K562 (cell line): Measurements from ENCODE around the gene SIRT3. TPM values are rescaled to one million over a fixed set of nuclear protein-coding genes. Genes with fewer than 3 reads are reported as not detected.
A peak's percentile ranks its signal among the peaks of the same experiment; 100 is the strongest.

Source experiments
- BRCA1 ChIP-seq, 2 experiments: fragments of 450-650 bp in 1 of 2; sonication (generic) in 1 of 2; formaldehyde crosslinking in 1 of 2; IDR thresholded peaks; 2 replicates each; pipeline versions ENCODE4 v1.5.0 to v1.6.1; 2017 to 2020; ENCODE audit warnings: mild to moderate bottlenecking in 1 of 2, missing genetic modification reagents in 1 of 2
- GATAD2B ChIP-seq: fragments of 450-650 bp; IDR thresholded peaks from 2 replicates; pipeline ENCODE4 v1.6.1; 2017; ENCODE audit warnings: mild to moderate bottlenecking, borderline replicate concordance
- NCOA1 ChIP-seq: fragments of 450-650 bp; IDR thresholded peaks from 2 replicates; pipeline ENCODE4 v1.6.1; 2016; ENCODE audit warnings: low read depth
- NFRKB ChIP-seq: fragments of 450-650 bp; IDR thresholded peaks from 2 replicates; pipeline ENCODE4 v1.6.1; 2016; ENCODE audit warnings: low read depth
- NRF1 ChIP-seq, 2 experiments: fragments of 450-650 bp; IDR thresholded peaks in 1 of 2; conservative IDR thresholded peaks in 1 of 2; 2 replicates each; pipeline ENCODE4 v1.6.1; 2014; ENCODE audit warnings: mild to moderate bottlenecking in 2 of 2
- RAD51 ChIP-seq: fragments of 450-650 bp; IDR thresholded peaks from 2 replicates; pipeline ENCODE4 v1.7.1; 2016; ENCODE audit warnings: low read depth, mild to moderate bottlenecking, borderline replicate concordance
- RBBP5 ChIP-seq: fragments of 200-600 bp; sonication (generic); IDR thresholded peaks from 2 replicates; pipeline ENCODE4 v1.6.1; 2012; ENCODE audit warnings: borderline replicate concordance, mild to moderate bottlenecking, low read length, control low read depth, inconsistent platforms; ENCODE audit not compliant: insufficient read depth, poor library complexity, severe bottlenecking
- SIRT6 ChIP-seq: IDR thresholded peaks from one replicate; pipeline ENCODE4 v1.6.1; 2012; ENCODE audit warnings: low read depth, mild to moderate bottlenecking, control low read depth, inconsistent platforms, low read length, moderate library complexity
- XRCC5 ChIP-seq: fragments of 200-400 bp; formaldehyde crosslinking; IDR thresholded peaks from 2 replicates; pipeline ENCODE4 v1.6.1; 2017; ENCODE audit warnings: low read depth, mild to moderate bottlenecking, low read length
- ZBED1 ChIP-seq: IDR thresholded peaks from 2 replicates; pipeline ENCODE4 v1.6.1; 2014
- ZNF197 ChIP-seq: fragments of 200-800 bp; sonication (Bioruptor generic); IDR thresholded peaks from 2 replicates; pipeline ENCODE4 v1.6.1; 2016; ENCODE audit warnings: low read depth, missing genetic modification characterization, missing compliant biosample characterization
- polyA plus RNA-seq, 8 experiments: library from polyadenylated mRNA; depleted of rRNA in 4 of 8; stranded (reverse) in 5 of 8; unstranded in 3 of 8; fragments of >200 nt; fragmentation: Nextera tagmentation in 2 of 8; fragmentation: Illumina TruSeq in 1 of 8; extraction: Ambion mirVana in 2 of 8; extraction: Trizol in 1 of 8; gene quantifications; 2 replicates each; pipeline versions ENCODE4 v1.2.1 to v1.2.3, GENCODE V29; 2011 to 2014; ENCODE audit warnings: inconsistent platforms in 1 of 8, missing spikeins in 1 of 8
- total RNA-seq, 7 experiments: library from RNA; depleted of rRNA in 6 of 7; stranded (reverse); fragments of >200 nt in 6 of 7; fragmentation: Illumina TruSeq in 2 of 7; extraction: Trizol in 2 of 7; gene quantifications; 2 replicates each; pipeline versions ENCODE4 v1.2.1 to v1.2.3, GENCODE V29; 2011 to 2021; ENCODE audit warnings: low replicate concordance in 1 of 7
- TF ChIP-seq, protein P1 (sequence below), 2 experiments: fragments of 450-650 bp; IDR thresholded peaks; 2 replicates each; pipeline ENCODE4 v1.6.1; 2016; ENCODE audit warnings: mild to moderate bottlenecking in 2 of 2, borderline replicate concordance in 1 of 2, low read depth in 1 of 2, moderate library complexity in 1 of 2
- TF ChIP-seq, protein P2 (sequence below): fragments of 250-450 bp; sonication (Bioruptor Pico); IDR thresholded peaks from 2 replicates; pipeline ENCODE4 v1.4.0; 2020; ENCODE audit warnings: mild to moderate bottlenecking, moderate library complexity
- TF ChIP-seq, protein P3 (sequence below): conservative IDR thresholded peaks from 2 replicates; pipeline ENCODE4 v1.6.1; 2011; ENCODE audit warnings: low read depth, mild to moderate bottlenecking, low read length; ENCODE audit not compliant: control insufficient read depth
- TF ChIP-seq, protein P4 (sequence below): fragments of 450-650 bp; IDR thresholded peaks from 2 replicates; pipeline ENCODE4 v1.6.1; 2018; ENCODE audit warnings: mild to moderate bottlenecking, low read depth; ENCODE audit not compliant: partially characterized antibody

Gene SIRT3
- total and polyA plus RNA-seq, 9 of the 15 experiments (the other 6 are each of a cell fraction or from before 2014, with no cell fraction given) = 1.9 to 27.5 (median 14.5) TPM

DNA sequence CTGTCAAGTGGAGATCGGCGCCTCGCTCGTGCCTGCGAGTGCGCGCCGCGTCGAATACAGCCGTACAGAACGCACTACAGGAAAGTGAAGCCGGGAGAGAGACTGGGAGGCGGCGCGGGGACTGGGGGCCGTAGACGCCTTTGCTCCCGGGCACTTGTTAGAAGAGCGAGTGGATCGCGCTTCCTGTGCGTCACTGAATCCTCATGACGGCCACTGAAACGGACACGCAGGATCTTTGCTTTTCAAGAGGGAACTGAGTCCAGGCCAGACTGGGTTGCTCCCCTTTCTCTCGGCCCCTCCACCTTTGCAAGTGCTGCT lies 28.3 kb downstream of the SIRT3 start (continued):
- TF ChIP-seq, protein P1, sequence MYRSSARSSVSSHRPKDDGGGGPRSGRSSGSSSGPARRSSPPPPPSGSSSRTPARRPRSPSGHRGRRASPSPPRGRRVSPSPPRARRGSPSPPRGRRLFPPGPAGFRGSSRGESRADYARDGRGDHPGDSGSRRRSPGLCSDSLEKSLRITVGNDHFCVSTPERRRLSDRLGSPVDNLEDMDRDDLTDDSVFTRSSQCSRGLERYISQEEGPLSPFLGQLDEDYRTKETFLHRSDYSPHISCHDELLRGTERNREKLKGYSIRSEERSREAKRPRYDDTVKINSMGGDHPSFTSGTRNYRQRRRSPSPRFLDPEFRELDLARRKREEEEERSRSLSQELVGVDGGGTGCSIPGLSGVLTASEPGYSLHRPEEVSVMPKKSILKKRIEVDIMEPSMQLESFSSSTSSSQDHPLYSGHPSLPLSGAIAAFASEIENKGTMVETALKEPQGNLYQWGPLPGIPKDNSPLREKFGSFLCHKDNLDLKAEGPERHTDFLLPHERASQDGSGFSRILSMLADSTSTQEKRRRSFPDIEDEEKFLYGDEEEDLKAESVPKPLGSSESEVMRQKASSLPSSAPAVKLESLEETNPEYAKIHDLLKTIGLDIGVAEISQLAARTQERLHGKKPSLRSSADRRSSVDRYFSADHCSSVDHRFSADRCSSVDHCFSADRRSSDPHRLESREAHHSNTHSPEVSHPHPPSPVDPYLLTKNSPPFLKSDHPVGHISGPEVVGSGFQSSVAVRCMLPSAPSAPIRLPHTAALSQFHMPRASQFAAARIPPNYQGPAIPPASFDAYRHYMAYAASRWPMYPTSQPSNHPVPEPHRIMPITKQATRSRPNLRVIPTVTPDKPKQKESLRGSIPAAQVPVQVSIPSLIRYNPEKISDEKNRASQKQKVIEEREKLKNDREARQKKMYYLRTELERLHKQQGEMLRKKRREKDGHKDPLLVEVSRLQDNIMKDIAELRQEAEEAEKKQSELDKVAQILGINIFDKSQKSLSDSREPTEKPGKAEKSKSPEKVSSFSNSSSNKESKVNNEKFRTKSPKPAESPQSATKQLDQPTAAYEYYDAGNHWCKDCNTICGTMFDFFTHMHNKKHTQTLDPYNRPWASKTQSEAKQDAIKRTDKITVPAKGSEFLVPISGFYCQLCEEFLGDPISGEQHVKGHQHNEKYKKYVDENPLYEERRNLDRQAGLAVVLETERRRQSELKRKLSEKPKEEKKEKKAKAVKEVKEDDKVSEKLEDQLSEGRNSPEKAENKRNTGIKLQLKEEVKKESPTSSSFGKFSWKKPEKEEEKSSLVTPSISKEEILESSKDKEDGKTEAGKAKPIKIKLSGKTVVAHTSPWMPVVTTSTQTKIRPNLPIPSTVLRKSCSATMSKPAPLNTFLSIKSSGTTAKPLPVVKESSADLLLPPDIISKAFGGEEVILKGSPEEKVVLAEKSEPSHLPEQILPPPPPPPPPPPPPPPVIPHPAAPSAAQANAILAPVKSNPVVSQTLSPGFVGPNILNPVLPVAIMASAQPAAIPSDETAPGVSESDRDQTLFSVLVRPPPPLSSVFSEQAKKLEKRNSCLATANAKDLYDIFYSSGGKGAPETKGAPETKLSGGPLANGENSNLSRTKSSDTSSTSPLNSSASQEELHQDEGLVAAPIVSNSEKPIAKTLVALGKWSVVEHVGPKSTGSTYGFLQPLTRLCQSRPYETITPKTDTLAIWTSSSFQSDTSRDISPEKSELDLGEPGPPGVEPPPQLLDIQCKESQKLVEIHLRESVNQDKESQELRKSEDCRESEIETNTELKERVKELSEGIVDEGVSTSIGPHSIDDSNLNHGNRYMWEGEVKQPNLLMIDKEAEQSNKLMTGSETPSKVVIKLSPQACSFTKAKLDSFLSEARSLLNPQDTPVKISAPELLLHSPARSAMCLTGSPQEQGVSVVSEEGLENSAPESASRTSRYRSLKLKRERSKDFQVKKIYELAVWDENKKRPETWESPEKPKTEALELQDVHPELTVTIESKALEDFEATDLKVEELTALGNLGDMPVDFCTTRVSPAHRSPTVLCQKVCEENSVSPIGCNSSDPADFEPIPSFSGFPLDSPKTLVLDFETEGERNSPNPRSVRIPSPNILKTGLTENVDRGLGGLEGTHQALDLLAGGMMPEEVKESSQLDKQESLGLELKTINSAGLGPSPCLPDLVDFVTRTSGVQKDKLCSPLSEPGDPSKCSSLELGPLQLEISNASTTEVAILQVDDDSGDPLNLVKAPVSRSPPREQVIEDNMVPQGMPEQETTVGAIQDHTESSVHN (IDR thresholded peaks at IDR 0.05; ENCODE audit: borderline replicate concordance in 1 of 2, low read depth in 1 of 2) = no peak
- peak; percentile 21; the same call in 1 of the 2 replicates for TF ChIP-seq NFRKB
- TF ChIP-seq SIRT6 = peak; percentile 53
- TF ChIP-seq RAD51 = no peak
- no peak for TF ChIP-seq BRCA1 (IDR thresholded peaks at IDR 0.05)
- 0 out of 2 replicates have a peak, but pooled peaks have one; percentile 4 for TF ChIP-seq BRCA1 (CRISPR knock-in tag; IDR thresholded peaks at IDR 0.05)
- no peak for TF ChIP-seq RBBP5
- TF ChIP-seq, protein P2, sequence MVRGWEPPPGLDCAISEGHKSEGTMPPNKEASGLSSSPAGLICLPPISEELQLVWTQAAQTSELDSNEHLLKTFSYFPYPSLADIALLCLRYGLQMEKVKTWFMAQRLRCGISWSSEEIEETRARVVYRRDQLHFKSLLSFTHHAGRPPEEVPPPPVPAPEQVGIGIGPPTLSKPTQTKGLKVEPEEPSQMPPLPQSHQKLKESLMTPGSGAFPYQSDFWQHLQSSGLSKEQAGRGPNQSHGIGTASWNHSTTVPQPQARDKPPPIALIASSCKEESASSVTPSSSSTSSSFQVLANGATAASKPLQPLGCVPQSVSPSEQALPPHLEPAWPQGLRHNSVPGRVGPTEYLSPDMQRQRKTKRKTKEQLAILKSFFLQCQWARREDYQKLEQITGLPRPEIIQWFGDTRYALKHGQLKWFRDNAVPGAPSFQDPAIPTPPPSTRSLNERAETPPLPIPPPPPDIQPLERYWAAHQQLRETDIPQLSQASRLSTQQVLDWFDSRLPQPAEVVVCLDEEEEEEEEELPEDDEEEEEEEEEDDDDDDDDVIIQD (CRISPR knock-in tag) = no peak
- TF ChIP-seq, protein P3, sequence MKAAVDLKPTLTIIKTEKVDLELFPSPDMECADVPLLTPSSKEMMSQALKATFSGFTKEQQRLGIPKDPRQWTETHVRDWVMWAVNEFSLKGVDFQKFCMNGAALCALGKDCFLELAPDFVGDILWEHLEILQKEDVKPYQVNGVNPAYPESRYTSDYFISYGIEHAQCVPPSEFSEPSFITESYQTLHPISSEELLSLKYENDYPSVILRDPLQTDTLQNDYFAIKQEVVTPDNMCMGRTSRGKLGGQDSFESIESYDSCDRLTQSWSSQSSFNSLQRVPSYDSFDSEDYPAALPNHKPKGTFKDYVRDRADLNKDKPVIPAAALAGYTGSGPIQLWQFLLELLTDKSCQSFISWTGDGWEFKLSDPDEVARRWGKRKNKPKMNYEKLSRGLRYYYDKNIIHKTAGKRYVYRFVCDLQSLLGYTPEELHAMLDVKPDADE = 0 out of 2 replicates have a peak, but pooled peaks have one; percentile 41
- TF ChIP-seq, protein P4, sequence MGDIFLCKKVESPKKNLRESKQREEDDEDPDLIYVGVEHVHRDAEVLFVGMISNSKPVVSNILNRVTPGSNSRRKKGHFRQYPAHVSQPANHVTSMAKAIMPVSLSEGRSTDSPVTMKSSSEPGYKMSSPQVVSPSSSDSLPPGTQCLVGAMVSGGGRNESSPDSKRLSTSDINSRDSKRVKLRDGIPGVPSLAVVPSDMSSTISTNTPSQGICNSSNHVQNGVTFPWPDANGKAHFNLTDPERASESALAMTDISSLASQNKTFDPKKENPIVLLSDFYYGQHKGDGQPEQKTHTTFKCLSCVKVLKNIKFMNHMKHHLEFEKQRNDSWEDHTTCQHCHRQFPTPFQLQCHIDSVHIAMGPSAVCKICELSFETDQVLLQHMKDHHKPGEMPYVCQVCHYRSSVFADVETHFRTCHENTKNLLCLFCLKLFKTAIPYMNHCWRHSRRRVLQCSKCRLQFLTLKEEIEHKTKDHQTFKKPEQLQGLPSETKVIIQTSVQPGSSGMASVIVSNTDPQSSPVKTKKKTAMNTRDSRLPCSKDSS = no peak
- no peak for TF ChIP-seq NRF1 (conservative IDR thresholded peaks at IDR 0.05 in 1 of 2, IDR thresholded peaks at IDR 0.05 in 1 of 2)
- TF ChIP-seq ZBED1 = 0 out of 2 replicates have a peak, but pooled peaks have one; percentile 18
- TF ChIP-seq XRCC5 = no peak
- TF ChIP-seq ZNF197 (CRISPR knock-in tag) = 0 out of 2 replicates have a peak, but pooled peaks have one; percentile 7
- TF ChIP-seq GATAD2B = no peak
- no peak; the same call in 1 of the 2 replicates for TF ChIP-seq NCOA1
